ENCODE results near the gene KCTD21.

- TF ChIP-seq CTCF (IDR thresholded peaks at IDR 0.05 in 4 of 5, conservative IDR thresholded peaks at IDR 0.05 in 1 of 5) (no peak), POLR2A (IDR thresholded peaks at IDR 0.05) (no peak)
These were observed 11.2 kb downstream of the KCTD21 start for GRCh38 chr11:78177216-78177615.
